ENCODE data around the gene ATP5F1A.

Gene ATP5F1A

DNA sequence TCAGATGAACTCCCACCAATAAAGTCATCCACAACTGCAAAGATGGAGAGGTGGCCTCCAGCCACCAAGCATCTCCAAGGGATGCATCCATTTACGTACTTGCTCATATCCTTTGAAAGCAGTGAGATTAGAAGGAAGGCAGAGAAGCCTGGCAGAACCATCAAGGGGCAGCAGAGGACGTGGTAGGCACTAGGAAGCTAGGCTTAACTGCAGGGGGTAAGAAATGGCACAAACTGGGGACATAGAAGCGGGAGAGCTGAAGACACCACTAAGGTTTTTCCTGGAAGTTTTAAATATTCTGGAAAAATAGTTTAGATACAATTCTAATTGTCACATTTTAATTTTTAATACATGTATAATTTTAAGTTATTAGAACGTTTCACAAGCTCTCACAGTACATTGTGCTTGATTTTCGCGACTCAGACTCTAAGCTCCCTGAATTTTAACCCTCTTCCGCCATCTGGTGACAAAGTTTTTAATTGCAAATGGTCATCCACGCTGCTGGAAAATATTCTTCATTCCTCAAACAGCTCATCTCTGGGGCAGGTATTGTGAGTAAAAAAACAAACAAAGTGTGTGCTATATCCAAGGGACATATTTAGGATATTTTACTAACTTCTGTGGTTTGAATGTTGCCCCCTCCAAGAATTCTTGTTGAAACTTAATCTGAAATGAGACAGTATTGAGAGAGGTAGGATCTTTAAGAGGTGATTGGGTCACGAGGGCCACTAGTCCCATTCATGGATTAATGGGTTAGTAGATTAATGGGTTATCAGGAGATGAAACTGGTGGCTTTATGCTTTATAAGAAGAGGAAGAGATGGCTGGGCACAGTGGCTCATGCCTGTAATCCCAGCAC lies 24.4 kb downstream of the ATP5F1A start:
- DNase-seq (ENCODE audit: low read depth in 2 of 2) = peak in 1 of 2 donors; percentile 34

DNA sequence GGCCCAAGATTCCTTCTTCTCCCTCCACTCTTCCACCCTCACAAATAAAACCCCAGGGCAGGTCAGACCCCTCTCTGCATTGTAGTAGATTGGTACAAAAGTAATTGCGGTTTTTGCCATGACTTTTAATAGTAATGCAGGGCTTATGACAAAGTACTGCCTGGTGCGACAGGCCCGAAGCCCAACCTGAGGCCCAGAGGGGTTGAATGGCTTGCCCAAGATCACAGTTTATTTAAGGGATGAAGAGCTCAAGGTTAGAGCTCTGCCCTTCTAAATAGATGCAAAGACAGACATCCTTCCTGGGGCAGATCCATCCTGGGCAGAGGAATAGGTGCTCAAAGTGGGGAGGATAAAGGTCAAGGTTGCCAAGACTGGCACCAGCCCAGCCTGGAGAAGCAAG lies 25.1 kb downstream of the ATP5F1A start:
- no peak for DNase-seq (ENCODE audit: low read depth in 2 of 2)

- DNase-seq (ENCODE audit: low read depth in 2 of 2) = no peak
Measured at GRCh38 chr18:46072376-46072867, 25.7 kb downstream of the ATP5F1A start.

DNA sequence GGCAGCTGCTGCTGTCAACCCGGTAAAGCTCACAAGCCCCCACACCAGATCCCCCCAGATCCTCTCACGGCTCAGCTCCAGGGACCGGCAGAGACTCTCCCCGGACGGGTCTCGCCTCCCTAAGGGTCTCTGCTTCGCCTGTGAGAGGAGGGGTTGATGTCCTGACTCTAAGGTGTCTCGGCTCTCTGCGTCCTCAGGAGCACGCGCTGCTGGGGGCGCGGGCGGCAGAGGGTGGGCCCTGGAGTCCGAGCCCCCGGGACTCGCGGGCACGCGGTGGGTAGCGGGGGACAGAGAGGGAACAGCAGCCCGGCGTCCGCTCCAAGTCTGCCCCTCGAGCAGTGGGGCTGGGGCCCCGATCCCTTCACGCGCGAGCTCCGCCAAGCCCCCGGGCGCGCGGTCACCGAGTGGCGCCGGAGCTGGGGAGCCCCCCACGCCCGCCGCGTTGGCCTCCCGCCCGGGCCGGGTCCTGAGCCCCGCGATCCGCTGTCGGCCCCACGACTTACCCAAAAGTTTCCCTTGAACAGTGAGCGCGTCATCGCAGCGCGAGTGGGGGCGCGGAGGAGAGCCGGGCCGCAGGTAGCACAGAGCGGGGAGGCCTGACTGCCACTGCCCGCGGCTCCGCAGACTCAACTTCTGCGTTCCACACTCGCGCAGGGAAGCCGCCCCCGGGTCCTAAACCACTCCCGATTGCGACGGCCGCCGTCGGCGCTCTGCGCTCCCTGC lies 26.3 kb downstream of the ATP5F1A start, which contains the start of gene PSTPIP2:
Gene PSTPIP2 (minus strand): TSS at position 608 of the 723 bp plus-strand sequence. CDS start 72 bp downstream, at position 536.
- peak; percentile 36 to 61 for DNase-seq (ENCODE audit: low read depth in 2 of 2)

GRCh38 chr18:46070815-46071652 lies 27.1 kb downstream of the ATP5F1A start:
- no peak for DNase-seq (ENCODE audit: low read depth in 2 of 2)

GRCh38 chr18:46070232-46070631 lies 27.9 kb downstream of the ATP5F1A start:
- DNase-seq (ENCODE audit: low read depth in 2 of 2) = no peak

- DNase-seq (ENCODE audit: low read depth in 2 of 2) = no peak
Measured at GRCh38 chr18:46069524-46069923, 28.6 kb downstream of the ATP5F1A start.

- DNase-seq (ENCODE audit: low read depth in 2 of 2) = no peak
Measured at GRCh38 chr18:46068763-46069162, 29.3 kb downstream of the ATP5F1A start.

DNA sequence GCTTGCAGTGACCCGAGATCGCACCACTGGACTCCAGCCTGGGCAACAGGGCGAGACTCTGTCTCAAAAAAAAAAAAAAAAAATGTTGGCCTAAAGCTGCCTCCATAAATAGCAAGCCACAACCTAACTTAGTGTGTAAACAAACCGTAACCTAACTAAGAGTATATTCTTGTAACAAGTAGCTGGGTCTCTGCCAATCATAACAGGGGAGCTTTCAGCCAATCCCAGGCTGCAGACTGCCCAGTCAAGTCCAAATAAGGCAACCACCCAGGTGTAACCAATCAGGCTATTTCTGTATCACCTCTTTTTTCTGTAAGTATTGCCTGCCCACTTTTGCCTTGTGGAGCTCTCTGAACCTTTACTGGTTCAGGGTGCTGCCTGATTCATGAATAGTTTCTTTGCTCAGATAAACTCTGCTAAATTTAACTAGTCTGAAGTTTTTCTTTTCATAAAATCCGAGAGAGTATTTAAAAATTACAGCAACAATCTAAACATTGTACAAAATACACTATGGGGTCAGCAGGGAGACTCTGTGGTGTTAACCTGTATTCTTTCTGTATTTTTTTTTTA lies 30.6 kb downstream of the ATP5F1A start:
- no peak for DNase-seq (ENCODE audit: low read depth in 2 of 2)

DNA sequence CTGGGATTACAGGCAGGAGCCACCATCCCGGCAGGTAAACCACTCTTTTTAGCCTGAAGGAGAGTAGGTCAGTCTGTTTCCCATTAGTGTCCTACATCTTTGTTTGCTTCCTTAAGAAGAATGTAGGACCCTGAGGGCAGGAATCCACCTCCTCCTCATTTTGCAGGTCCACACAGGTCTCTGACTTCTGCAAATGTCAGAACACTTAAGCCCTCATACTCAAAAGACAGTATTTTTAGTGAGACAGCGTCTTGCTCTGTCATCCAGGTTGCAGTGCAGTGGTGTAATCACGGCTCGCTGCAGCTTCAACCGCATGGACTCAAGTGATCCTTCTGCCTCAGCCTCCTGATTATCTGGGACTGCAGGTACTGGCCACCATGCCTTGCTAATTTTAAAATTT lies 35.3 kb downstream of the ATP5F1A start:
- no peak for DNase-seq (ENCODE audit: low read depth in 2 of 2)

DNA sequence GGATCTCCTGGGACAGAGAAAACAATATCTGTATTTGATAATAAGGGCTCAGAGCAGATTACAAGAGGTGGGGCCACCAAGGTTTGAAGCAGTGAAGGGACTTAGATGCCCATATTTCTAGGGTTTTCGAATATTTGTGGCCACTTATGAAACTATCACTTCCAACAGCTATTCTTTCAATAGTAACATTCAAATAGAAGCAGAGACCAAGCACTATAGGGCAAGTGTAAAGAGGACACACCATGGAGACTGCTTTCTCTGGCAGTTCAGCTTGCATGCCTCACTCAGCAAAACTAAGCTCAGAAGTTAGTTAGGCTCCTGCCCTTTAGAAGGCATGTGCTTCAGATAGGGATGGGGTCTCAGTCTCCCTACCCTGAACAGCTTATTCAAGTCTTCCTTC lies 36.3 kb downstream of the ATP5F1A start:
- DNase-seq (ENCODE audit: low read depth in 2 of 2) = no peak

DNA sequence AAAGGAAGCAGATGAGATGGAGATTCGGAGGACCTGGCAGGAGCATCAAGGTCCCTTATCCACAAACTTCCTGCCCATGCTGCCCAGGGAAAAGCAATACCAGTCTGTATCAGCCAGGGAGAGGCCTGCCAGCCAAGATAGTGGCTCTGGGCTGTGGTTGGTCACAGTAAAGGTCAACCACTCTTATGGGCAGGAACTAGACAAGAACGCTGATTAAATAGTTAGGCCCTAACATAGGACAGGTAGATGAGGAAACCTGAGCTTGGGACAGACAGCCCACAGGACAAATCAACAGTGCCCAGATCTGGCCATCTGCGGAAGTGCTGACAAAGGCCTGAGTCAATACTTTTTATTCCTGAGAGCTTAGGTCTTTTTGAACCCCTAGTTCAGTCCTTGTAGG lies 36.7 kb downstream of the ATP5F1A start:
- DNase-seq (ENCODE audit: low read depth in 2 of 2) = no peak

- DNase-seq (ENCODE audit: low read depth in 2 of 2) = no peak
Measured at GRCh38 chr18:46060359-46060841, 37.7 kb downstream of the ATP5F1A start.

DNA sequence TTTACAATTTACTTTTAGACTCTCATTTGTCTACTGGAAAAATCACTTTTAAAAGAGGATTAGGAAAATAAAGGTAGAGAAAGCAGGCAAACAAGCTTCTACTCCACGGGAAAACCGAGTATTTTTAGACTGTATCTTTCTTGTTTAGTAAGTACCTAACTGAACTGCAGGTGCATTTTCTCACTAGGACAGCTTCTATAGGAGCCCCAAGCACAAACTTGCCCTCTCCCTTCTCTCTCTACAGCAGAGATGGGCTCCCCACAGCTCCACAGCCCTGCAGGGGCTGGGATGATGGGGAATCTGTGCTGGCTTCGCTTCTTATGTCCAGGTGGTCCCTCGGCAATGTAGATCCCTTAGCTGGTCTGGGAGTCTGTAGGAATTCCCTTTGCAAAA lies 42.3 kb downstream of the ATP5F1A start:
- no peak for DNase-seq (ENCODE audit: low read depth in 2 of 2)

DNA sequence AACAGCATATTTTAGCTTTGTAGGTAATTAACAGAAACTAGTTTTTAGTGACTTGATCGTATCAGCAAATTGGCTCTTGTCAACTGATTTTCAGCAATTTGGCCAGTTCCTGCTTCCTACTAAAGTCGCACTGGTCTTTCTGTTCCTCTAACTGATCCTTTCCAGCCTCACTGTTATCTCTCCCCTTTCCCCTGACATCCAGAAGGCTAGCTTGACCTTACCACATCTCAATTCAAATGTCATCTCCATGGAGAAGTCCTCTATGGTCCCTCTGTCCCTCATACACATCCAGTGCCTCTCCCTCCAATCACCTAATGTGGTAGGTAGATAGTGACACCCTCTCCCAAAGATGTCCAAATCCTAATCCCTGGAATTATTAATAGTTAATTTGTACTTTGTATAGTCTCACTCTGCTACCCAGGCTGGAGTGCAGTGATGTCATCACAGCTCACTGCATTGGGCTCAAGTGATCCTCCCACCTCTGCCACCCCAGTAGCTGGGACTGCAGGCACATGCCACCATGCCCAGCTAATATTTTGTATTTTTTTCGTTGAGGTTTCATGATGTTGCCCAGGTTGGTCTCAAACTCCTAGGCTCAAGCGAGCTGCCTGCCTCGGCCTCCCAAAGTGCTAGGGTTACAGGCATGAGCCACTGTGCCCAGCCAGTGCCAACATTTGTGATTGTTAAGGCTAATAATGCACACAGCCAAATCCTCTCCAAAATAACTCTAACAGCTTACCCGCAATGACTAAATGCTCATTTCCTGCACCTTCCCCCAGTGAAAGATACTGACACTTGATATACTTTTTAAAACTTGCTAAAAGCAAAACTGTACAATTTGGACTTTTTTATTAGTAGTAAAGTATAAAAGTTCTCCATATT lies 42.9 kb downstream of the ATP5F1A start:
- no peak for DNase-seq (ENCODE audit: low read depth in 2 of 2)

GRCh38 chr18:46053368-46054095 lies 44.6 kb downstream of the ATP5F1A start:
- DNase-seq (ENCODE audit: low read depth in 2 of 2) = no peak

DNA sequence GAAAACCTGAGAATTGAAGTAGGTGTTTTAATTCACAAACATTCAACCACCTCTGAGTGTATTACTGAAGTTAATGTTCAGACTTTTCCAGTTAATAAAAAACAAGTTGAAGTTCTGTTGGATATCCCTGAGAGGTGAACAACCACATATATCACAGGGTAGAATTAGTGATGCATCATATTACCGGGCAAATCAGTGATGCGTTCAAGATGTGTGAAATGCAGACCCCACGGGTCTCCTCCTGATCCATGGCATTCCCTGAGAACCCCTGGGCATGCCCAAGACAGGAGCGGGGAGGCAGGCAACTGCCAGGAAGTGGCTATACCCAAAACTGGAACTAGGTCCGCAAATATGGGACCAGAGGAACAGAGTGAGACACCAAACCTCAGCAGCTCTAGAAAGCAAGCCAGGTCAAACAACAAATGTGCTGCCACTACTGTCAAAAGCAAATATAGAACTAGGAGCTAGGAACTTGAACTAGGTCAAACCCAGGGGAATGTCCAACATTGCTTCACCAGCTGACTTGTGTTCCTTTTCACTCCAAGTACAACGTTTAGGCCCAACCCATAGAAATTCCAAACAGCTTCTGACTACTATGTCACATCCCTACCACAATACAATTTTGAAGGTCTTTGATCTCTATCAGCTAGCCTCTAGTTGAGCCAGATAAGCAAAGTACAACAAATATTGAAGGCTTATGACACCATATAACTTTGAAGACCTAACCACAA lies 46.2 kb downstream of the ATP5F1A start:
- no peak for DNase-seq (ENCODE audit: low read depth in 2 of 2)

DNA sequence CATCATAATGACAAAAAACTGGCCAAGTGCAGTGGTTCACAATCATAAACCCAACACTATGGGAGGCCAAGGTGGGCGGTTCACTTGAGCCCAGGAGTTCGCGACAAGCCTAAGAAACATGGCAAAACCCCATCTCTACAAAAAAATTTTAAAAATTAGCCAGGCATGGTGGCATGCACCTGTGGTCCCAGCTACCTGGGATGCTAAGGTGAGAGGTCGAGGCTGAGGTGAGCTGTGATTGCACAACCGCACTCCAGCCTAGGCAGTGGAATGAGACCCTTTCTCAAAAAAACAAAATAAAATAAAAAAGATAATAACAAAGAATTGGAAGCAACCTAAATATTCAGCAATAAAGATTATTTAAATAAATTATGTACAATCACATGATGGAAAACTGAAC lies 47.8 kb downstream of the ATP5F1A start:
- no peak for DNase-seq (ENCODE audit: low read depth in 2 of 2)

- DNase-seq (ENCODE audit: low read depth in 2 of 2) = no peak
Measured at GRCh38 chr18:46048641-46049040, 49.5 kb downstream of the ATP5F1A start.

Measured in stimulated activated CD8-positive, alpha-beta memory T cell treated with anti-CD3 and anti-CD28 coated beads, Interleukin-7, amount 100 ng/mL, for 4 hours (primary cell).